ENCODE data around the gene WDPCP. TPM values are rescaled to one million over a fixed set of nuclear protein-coding genes. Genes with fewer than 3 reads are reported as not detected.

The WDPCP gene
- total RNA-seq, 8 experiments from 2014 or later: 5.6 to 22.4 (median 14.6) TPM

DNA sequence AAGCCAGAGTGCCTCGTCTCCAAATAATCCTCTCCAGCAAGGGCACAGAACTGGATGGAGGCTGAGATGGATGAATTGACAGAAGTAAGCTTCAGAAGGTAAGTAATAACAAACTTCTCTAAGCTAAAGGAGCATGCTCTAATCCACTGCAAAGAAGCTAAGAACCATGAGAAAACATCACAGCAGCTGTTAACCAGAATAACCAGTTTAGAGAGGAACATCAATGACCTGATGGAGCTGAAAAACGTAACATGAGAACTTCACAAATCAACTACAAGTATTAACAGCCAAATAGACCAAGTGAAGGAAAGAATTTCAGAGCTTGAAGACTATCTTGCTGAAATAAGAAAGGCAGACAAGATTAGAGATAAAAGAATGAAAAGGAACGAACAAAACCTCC lies 32.3 kb downstream of the WDPCP start:
- in situ Hi-C loops (cut with MboI; ENCODE audit: low pct_unique_long_range_greater_than_20kb in 2 of 9, low sequenced_read_pairs in 9 of 9, unreplicated experiment in 9 of 9): no loop called here

DNA sequence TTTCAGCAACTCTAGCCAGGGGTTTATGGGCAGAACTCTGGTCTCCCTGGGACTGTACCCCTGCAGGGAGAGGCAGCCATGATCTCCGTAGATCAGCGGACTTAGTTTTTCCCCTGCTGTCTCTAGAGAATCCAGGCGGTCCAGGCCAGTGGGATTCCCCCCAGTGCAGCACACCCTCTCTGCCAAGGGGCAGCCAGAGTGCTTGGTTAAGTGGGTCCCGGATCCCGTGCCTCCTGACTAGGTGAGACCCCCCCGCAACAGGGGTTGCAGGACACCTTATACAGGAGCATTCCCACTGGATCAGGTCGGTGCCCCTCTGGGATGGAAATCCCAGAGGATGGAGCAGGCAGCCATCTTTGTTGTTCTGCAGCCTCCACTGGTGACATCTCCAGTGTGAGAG lies 33.0 kb downstream of the WDPCP start:
- H3K27ac ChIP-seq: no peak overlapping the region
- WGBS, 10 experiments: 95 to 100% (median 95%) methylated on average over 2 to 7 of the region's 7 CpGs; no CpG with 5 or more reads in 7 of the 10 experiments
- in situ Hi-C loops (cut with MboI; ENCODE audit: low pct_unique_long_range_greater_than_20kb in 2 of 9, low sequenced_read_pairs in 9 of 9, unreplicated experiment in 9 of 9): no loop called here
- H3K4me1 ChIP-seq (replicated peaks in 1 of 2): no peaks in the 10 kb centered on the region
- H3K4me3 ChIP-seq: no peak overlapping the region
- no peak for ATAC-seq (replicated peaks in 6 of 8)

More for the DNA sequence above, 32.3 kb downstream of the WDPCP start:
- no peak overlapping the region for H3K27ac ChIP-seq
- no peaks in the 10 kb centered on the region for H3K4me1 ChIP-seq (replicated peaks in 1 of 2)
- H3K4me3 ChIP-seq: no peak overlapping the region
- WGBS, 10 experiments: 70 to 97% (median 91%) methylated on average over 2 to 3 of the region's 3 CpGs
- ATAC-seq (replicated peaks in 6 of 8): no peak

GRCh38 chr2:63553049-63553448 lies 35.2 kb downstream of the WDPCP start:
- no peak overlapping the region for H3K27ac ChIP-seq
- H3K4me3 ChIP-seq: no peak overlapping the region
- H3K4me1 ChIP-seq (replicated peaks in 1 of 2): no peaks in the 10 kb centered on the region
- WGBS, 10 experiments: 14 to 92% (median 82%) methylated on average over 2 to 4 of the region's 4 CpGs; no CpG with 5 or more reads in 2 of the 10 experiments
- in situ Hi-C loops (cut with MboI; ENCODE audit: low pct_unique_long_range_greater_than_20kb in 2 of 9, low sequenced_read_pairs in 9 of 9, unreplicated experiment in 9 of 9): no loop called here
- ATAC-seq (replicated peaks in 6 of 8): peak in 1 of 8 experiments; percentile 77

GRCh38 chr2:63545023-63545422 lies 43.3 kb downstream of the WDPCP start:
- in situ Hi-C loops (cut with MboI; ENCODE audit: low pct_unique_long_range_greater_than_20kb in 2 of 9, low sequenced_read_pairs in 9 of 9, unreplicated experiment in 9 of 9): no loop called here
- no peak overlapping the region for H3K27ac ChIP-seq
- ATAC-seq (replicated peaks in 6 of 8): no peak
- WGBS, 10 experiments: 80 to 100% (median 96%) methylated on average over 1 to 2 of the region's 2 CpGs; no CpG with 5 or more reads in 2 of the 10 experiments
- peaks cover 0 to 5% of the 10 kb centered on the region in 2 donors for H3K4me1 ChIP-seq (replicated peaks in 1 of 2)
- no peak overlapping the region for H3K4me3 ChIP-seq

GRCh38 chr2:63544017-63544627 lies 44.2 kb downstream of the WDPCP start:
- no peak for ATAC-seq (replicated peaks in 6 of 8)
- Histone ChIP-seq H3K4me1 (replicated peaks in 1 of 2) (peaks cover 0 to 5% of the 10 kb centered on the region in 2 donors), H3K4me3 (no peak overlapping the region), H3K27ac (no peak overlapping the region)
- in situ Hi-C loops (cut with MboI; ENCODE audit: low pct_unique_long_range_greater_than_20kb in 2 of 9, low sequenced_read_pairs in 9 of 9, unreplicated experiment in 9 of 9): no loop called here
- 83 to 100% (median 100%) methylated on average over 1 of the region's 1 CpG; no CpG with 5 or more reads in 4 of the 10 experiments for WGBS, 10 experiments

DNA sequence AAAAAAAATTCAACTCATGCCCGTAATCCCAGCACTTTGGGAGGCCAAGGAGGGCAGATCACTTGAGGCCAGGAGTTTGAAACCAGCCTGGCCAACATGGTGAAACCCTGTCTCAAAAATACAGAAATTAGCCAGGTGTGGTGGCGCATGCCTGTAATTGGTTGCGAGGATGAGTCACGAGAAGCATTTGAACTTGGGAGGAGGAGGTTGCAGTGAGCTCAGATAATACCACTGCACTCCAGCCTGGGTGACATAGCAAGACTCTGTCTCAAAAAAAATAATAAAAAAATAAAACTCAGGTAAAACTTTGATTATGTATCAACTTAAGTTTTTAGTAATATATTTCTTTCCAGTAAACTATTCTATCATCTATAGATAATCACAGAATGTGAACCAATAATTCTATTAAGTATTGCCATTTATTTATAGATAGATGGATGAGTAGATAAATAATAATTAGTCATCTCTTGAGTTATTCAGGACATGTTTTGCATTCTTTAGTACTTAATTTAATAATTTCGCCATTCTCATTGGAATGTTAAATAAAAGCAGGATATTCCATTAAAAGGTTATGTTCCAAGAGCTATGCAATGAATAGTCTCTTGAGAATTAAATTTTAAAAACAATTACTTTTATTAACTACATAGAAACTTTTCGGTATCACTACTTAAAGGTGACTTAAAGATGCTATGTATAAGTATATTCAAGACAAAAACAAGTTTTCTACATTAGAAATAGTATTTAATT lies 48.7 kb downstream of the WDPCP start:
- no peak overlapping the region for H3K4me3 ChIP-seq
- WGBS, 10 experiments: 67 to 100% (median 94%) methylated on average over 3 to 6 of the region's 6 CpGs
- ATAC-seq (replicated peaks in 6 of 8): no peak
- in situ Hi-C loops (cut with MboI; ENCODE audit: low pct_unique_long_range_greater_than_20kb in 2 of 9, low sequenced_read_pairs in 9 of 9, unreplicated experiment in 9 of 9): no loop called here
- no peak overlapping the region for H3K27ac ChIP-seq
- peaks cover 0 to 5% of the 10 kb centered on the region in 2 donors for H3K4me1 ChIP-seq (replicated peaks in 1 of 2)

DNA sequence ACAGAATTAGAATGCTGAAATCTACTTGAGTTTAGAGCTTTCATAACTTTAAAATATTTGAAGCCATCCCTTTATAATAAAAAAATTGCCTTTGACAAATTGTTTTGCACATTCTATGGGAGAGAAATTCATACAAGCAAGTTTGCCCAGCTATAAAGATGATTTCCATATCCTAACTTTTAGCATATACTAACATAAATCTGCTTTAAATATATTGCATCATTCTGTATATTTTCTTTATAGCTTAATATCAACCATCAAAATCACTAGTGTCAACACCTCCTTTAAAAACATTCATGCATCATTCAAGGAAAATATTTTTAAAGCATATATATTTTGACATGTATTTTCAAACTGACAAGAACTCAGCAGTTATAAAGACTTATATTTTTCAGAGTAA lies 49.9 kb downstream of the WDPCP start:
- Histone ChIP-seq H3K4me3 (no peak overlapping the region), H3K27ac (no peak overlapping the region)
- ATAC-seq (replicated peaks in 6 of 8): peak in 1 of 8 experiments; percentile 79

GRCh38 chr2:63537306-63537705 lies 51.0 kb downstream of the WDPCP start:
- no peak overlapping the region for H3K4me3 ChIP-seq

More for the DNA sequence above, 49.9 kb downstream of the WDPCP start:
- in situ Hi-C loops (cut with MboI; ENCODE audit: low pct_unique_long_range_greater_than_20kb in 2 of 9, low sequenced_read_pairs in 9 of 9, unreplicated experiment in 9 of 9): no loop called here
- H3K4me1 ChIP-seq (replicated peaks in 1 of 2): peaks cover 0 to 5% of the 10 kb centered on the region in 2 donors

GRCh38 chr2:63530704-63531279 lies 57.5 kb downstream of the WDPCP start:
- 60 to 100% (median 97%) methylated on average over 1 to 12 of the region's 16 CpGs; no CpG with 5 or more reads in 4 of the 10 experiments for WGBS, 10 experiments
- no peak for ATAC-seq (replicated peaks in 6 of 8)
- Histone ChIP-seq H3K4me1 (replicated peaks in 1 of 2) (no peaks in the 10 kb centered on the region), H3K27ac (no peak overlapping the region), H3K4me3 (no peak overlapping the region)
- in situ Hi-C loops (cut with MboI; ENCODE audit: low pct_unique_long_range_greater_than_20kb in 2 of 9, low sequenced_read_pairs in 9 of 9, unreplicated experiment in 9 of 9): no loop called here

More at GRCh38 chr2:63537306-63537705, 51.0 kb downstream of the WDPCP start:
- no peak overlapping the region for H3K27ac ChIP-seq
- in situ Hi-C loops (cut with MboI; ENCODE audit: low pct_unique_long_range_greater_than_20kb in 2 of 9, low sequenced_read_pairs in 9 of 9, unreplicated experiment in 9 of 9): no loop called here
- 39 to 100% (median 100%) methylated on average over 1 to 2 of the region's 2 CpGs; no CpG with 5 or more reads in 1 of the 10 experiments for WGBS, 10 experiments
- ATAC-seq (replicated peaks in 6 of 8): peak in 3 of 8 experiments; percentile 36 to 63 (median 61)
- H3K4me1 ChIP-seq (replicated peaks in 1 of 2): peaks cover 0 to 4% of the 10 kb centered on the region in 2 donors

GRCh38 chr2:63525905-63526304 lies 62.4 kb downstream of the WDPCP start:
- 73 to 100% (median 90%) methylated on average over 1 to 3 of the region's 3 CpGs; no CpG with 5 or more reads in 2 of the 10 experiments for WGBS, 10 experiments
- Histone ChIP-seq H3K4me1 (replicated peaks in 1 of 2) (no peaks in the 10 kb centered on the region), H3K4me3 (no peak overlapping the region), H3K27ac (no peak overlapping the region)
- in situ Hi-C loops (cut with MboI; ENCODE audit: low pct_unique_long_range_greater_than_20kb in 2 of 9, low sequenced_read_pairs in 9 of 9, unreplicated experiment in 9 of 9): no loop called here
- ATAC-seq (replicated peaks in 6 of 8): no peak

- no peaks in the 10 kb centered on the region for H3K4me1 ChIP-seq (replicated peaks in 1 of 2)
- WGBS, 10 experiments: 33 to 100% (median 73%) methylated on average over 1 of the region's 1 CpG; no CpG with 5 or more reads in 4 of the 10 experiments
- no peak overlapping the region for H3K27ac ChIP-seq
- H3K4me3 ChIP-seq: no peak overlapping the region
- peak in 2 of 8 experiments; percentile 71 to 73 for ATAC-seq (replicated peaks in 6 of 8)
- in situ Hi-C loops (cut with MboI; ENCODE audit: low pct_unique_long_range_greater_than_20kb in 2 of 9, low sequenced_read_pairs in 9 of 9, unreplicated experiment in 9 of 9): loop anchor here in 1 of 9 experiments (25.0 kb wide), 1 partner anchor 736 kb away; no protein-coding TSS in a partner anchor
Observed at GRCh38 chr2:63522950-63523349, 65.3 kb downstream of the WDPCP start.

DNA sequence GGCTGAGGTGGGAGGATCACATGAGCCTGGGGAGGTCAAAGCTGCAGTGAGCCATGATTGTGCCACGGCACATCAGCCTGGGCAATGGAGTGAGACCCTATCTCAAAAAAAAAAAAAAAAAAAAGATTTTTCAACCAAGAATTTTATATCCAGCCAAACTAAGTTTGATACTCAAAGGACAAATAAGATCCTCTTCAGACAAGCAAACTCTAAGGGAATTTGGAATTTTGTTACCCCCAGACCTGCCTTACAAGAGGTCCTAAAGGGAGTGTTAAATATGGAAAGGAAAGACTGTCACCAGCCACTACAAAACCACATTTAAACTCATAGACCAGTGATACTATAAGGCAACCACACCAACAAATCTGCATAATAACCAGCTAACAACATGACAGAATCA lies 67.5 kb downstream of the WDPCP start:
- no peak overlapping the region for H3K27ac ChIP-seq

GRCh38 chr2:63514781-63515180 lies 73.5 kb downstream of the WDPCP start:
- no peak for ATAC-seq (replicated peaks in 6 of 8)
- Histone ChIP-seq H3K4me3 (no peak overlapping the region), H3K27ac (no peak overlapping the region), H3K4me1 (replicated peaks in 1 of 2) (no peaks in the 10 kb centered on the region)
- in situ Hi-C loops (cut with MboI; ENCODE audit: low pct_unique_long_range_greater_than_20kb in 2 of 9, low sequenced_read_pairs in 9 of 9, unreplicated experiment in 9 of 9): loop anchor here in 1 of 9 experiments (25.0 kb wide), 1 partner anchor 727 kb away; no protein-coding TSS in a partner anchor

More for the DNA sequence above, 67.5 kb downstream of the WDPCP start:
- ATAC-seq (replicated peaks in 6 of 8): no peak
- 20 to 100% (median 67%) methylated on average over 1 of the region's 1 CpG; no CpG with 5 or more reads in 5 of the 10 experiments for WGBS, 10 experiments
- in situ Hi-C loops (cut with MboI; ENCODE audit: low pct_unique_long_range_greater_than_20kb in 2 of 9, low sequenced_read_pairs in 9 of 9, unreplicated experiment in 9 of 9): loop anchor here in 1 of 9 experiments (25.0 kb wide), 1 partner anchor 733 kb away; no protein-coding TSS in a partner anchor
- H3K4me3 ChIP-seq: no peak overlapping the region
- H3K4me1 ChIP-seq (replicated peaks in 1 of 2): no peaks in the 10 kb centered on the region

Measured in motor neuron (in vitro differentiated cells).